Fibroblast of skin of right biceps (primary cell): ENCODE measurements around the gene KCNN2.

Source experiments
- DNase-seq: peaks from one replicate; pipeline ENCODE4 v3.0.0-alpha.2; 2013

The KCNN2 gene

GRCh38 chr5:114362977-114363761 lies 1.3 kb downstream of the KCNN2 start:
- no peak for DNase-seq

GRCh38 chr5:114363837-114364236 lies 2.0 kb downstream of the KCNN2 start:
- DNase-seq, result no peak

- no peak for DNase-seq
Observed at GRCh38 chr5:114367029-114367428, 5.2 kb downstream of the KCNN2 start.

GRCh38 chr5:114369680-114370417 lies 8.0 kb downstream of the KCNN2 start:
- DNase-seq, result no peak

- no peak for DNase-seq
Observed at GRCh38 chr5:114377050-114377844, 15.4 kb downstream of the KCNN2 start.

GRCh38 chr5:114377946-114378345 lies 16.1 kb downstream of the KCNN2 start:
- no peak for DNase-seq

- no peak for DNase-seq
Observed at GRCh38 chr5:114380721-114381120, 18.9 kb downstream of the KCNN2 start.

GRCh38 chr5:114387433-114387832 lies 25.6 kb downstream of the KCNN2 start:
- DNase-seq, result peak; percentile 2

GRCh38 chr5:114390431-114390830 lies 28.6 kb downstream of the KCNN2 start:
- DNase-seq, result no peak

GRCh38 chr5:114391321-114391720 lies 29.5 kb downstream of the KCNN2 start:
- DNase-seq, result peak; percentile 36

GRCh38 chr5:114393159-114393558 lies 31.3 kb downstream of the KCNN2 start:
- DNase-seq, result no peak

GRCh38 chr5:114402206-114402605 lies 40.3 kb downstream of the KCNN2 start:
- DNase-seq, result no peak

- no peak for DNase-seq
Observed at GRCh38 chr5:114407783-114408182, 45.9 kb downstream of the KCNN2 start.

GRCh38 chr5:114408847-114409246 lies 47.0 kb downstream of the KCNN2 start:
- no peak for DNase-seq

- no peak for DNase-seq
Observed at GRCh38 chr5:114411380-114411931, 49.6 kb downstream of the KCNN2 start.

- peak; percentile 84 for DNase-seq
Observed at GRCh38 chr5:114412510-114413171, 50.8 kb downstream of the KCNN2 start.

GRCh38 chr5:114415760-114416159 lies 53.9 kb downstream of the KCNN2 start:
- DNase-seq, result no peak

- no peak for DNase-seq
Observed at GRCh38 chr5:114416254-114416653, 54.4 kb downstream of the KCNN2 start.

GRCh38 chr5:114417519-114417918 lies 55.6 kb downstream of the KCNN2 start:
- no peak for DNase-seq

- no peak for DNase-seq
Observed at GRCh38 chr5:114418176-114419066, 56.6 kb downstream of the KCNN2 start.

- DNase-seq, result no peak
Observed at GRCh38 chr5:114419067-114419388, 57.2 kb downstream of the KCNN2 start.

GRCh38 chr5:114419959-114420358 lies 58.1 kb downstream of the KCNN2 start:
- DNase-seq, result peak; percentile 26
